Ovary (tissue), 3 donors: Measurements from ENCODE around the gene SPAG16.

ENCODE experiments used
- CTCF ChIP-seq, 3 donors: fragments of 450-650 bp in 2 of 3; fragments of 200-600 bp in 1 of 3; IDR thresholded peaks; one replicate each; pipeline versions ENCODE4 v1.5.1 to v1.8.0; 2016 to 2022; ENCODE audit warnings: antibody characterized with exemption in 3 of 3, mild to moderate bottlenecking in 1 of 3
- POLR2A ChIP-seq: fragments of 450-650 bp; IDR thresholded peaks from one replicate; pipeline ENCODE4 v1.6.1; 2017; ENCODE audit warnings: antibody characterized with exemption, mild to moderate bottlenecking, moderate library complexity
- donor health status: DM: no; HTN: no; CAD: no.

- TF ChIP-seq POLR2A (no peak), CTCF (IDR thresholded peaks at IDR 0.05) (no peak)
Observed at GRCh38 chr2:214169736-214170135, 885.5 kb downstream of the SPAG16 start.
